Fibroblast of the conjunctiva (primary cell): ENCODE data around the gene POLR2B.
A peak's percentile ranks its signal among the peaks of the same experiment; 100 is the strongest.
"Not testable (repeated sequence)": the region's sequence is repeated elsewhere in the genome, so short reads cannot be mapped to it uniquely, and the experiment has no call there.

Experiments
- DNase-seq: peaks from one replicate; pipeline ENCODE4 v3.0.0-alpha.2; 2010; ENCODE audit warnings: low read depth

Gene POLR2B

GRCh38 chr4:56978750-56979303 lies at the start of gene POLR2B:
TSS of gene POLR2B (plus strand) at chr4:56978896. CDS start at chr4:56978986, 90 bp downstream.
- DNase-seq, result peak; percentile 92

GRCh38 chr4:56930638-56931037 lies 48.1 kb upstream of the POLR2B start:
- no peak for DNase-seq

- DNase-seq, result no peak
Observed at GRCh38 chr4:56931924-56932323, 46.8 kb upstream of the POLR2B start.

DNA sequence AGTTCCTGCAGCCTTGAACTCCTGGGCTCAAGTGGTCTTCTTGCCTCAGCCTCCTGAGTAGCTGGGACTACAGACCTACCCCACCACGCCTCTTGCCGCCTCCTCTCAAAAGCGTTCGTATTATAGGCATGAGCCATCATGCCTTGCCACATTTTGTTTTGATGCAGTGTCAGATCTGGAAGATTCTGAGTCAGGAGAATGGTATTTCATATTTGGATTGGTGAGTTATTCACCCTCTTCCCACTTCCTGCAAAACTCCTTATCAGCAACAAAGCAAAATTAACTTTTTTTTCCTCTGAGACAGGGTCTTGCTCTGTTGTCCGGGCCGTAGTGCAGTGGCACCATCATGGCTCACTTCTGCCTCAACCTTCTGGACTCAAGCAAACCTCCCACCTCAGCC lies 41.4 kb upstream of the POLR2B start:
- DNase-seq, result peak; percentile 21

- DNase-seq, result not testable (repeated sequence)
Observed at GRCh38 chr4:56939826-56940225, 38.9 kb upstream of the POLR2B start.

DNA sequence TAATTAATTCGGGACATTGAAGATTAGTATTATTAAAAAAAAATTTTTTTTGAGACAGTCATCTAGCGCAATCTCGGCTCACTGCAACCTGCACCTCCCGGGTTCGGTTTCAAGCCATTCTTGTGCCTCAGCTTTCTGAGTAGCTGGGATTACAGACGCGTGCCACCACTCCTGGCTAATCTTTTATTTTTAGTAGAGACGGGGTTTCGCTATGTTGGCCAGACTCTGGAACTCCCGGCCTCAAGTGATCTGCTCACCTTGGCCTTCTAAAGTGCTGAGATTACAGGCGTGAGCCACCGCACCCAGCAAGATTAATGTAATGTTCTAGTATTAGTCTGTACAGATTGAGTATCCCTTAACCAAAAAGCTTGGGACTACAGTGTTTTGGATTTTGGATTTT lies 38.3 kb upstream of the POLR2B start:
- DNase-seq, result no peak

DNA sequence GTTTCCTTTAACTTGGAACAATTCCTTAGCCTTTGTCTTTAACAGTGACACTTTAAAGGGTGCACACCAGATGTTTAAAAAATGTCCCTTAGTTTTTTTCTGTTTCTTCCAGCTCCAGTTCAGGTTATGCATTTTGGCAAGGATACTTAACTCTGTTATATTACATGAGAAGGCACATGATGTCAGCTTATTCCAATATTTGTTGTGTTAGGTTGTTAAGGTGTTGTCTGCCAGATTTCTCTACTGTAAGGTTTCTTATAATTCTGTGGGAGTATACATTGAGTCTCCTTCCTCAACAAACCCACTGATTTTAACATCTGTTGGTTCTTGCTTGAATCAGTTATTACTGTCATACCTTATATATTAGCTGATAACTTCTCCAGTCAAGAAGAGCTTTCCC lies 37.7 kb upstream of the POLR2B start:
- no peak for DNase-seq

- DNase-seq, result no peak
Observed at GRCh38 chr4:56941403-56941802, 37.3 kb upstream of the POLR2B start.

GRCh38 chr4:56953680-56954520 lies 24.8 kb upstream of the POLR2B start:
- DNase-seq, result no peak

DNA sequence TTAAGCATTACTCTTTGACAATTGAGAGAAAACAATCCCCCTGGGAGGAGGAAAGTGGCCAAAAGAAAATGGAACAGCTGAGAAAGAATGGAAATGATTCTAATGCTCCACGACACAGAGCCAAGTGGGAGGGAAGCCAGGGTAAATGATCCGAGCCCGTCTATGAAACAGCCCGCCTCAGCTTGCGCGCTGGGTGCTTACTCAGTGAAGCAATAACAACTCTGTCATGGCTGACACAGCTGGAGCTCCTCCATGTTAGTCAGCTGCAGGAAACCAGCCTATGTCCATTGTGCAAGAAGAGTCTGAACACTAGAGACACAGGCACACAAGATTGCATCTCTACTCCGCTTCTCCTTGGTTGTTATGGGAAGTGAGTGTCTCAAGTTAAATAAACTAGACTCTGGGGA lies 20.6 kb upstream of the POLR2B start:
- DNase-seq, result peak; percentile 97

GRCh38 chr4:56959100-56959499 lies 19.6 kb upstream of the POLR2B start:
- DNase-seq, result no peak

- no peak for DNase-seq
Observed at GRCh38 chr4:56961107-56961500, 17.6 kb upstream of the POLR2B start.

GRCh38 chr4:56971383-56971782 lies 7.3 kb upstream of the POLR2B start:
- DNase-seq, result no peak

- DNase-seq, result no peak
Observed at GRCh38 chr4:56972389-56972788, 6.3 kb upstream of the POLR2B start.

DNA sequence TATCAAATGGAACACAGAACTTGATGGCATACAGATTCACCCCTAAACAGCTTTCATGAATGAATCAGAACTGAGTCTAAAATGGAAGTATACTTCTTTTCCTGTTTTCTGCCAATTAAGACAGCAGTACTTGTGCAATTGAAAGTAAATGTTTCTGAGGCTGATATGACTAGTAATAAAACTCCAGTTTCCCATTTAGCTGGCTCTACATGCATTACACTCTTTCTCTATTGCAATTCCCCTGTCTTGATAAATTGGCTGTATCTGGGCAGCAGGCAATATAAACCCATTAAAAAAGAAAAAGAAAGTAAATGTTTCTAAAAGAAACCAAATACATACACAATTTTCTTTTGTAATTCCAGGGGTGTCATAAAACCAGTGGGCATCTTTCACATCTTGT lies 5.9 kb upstream of the POLR2B start:
- no peak for DNase-seq

DNA sequence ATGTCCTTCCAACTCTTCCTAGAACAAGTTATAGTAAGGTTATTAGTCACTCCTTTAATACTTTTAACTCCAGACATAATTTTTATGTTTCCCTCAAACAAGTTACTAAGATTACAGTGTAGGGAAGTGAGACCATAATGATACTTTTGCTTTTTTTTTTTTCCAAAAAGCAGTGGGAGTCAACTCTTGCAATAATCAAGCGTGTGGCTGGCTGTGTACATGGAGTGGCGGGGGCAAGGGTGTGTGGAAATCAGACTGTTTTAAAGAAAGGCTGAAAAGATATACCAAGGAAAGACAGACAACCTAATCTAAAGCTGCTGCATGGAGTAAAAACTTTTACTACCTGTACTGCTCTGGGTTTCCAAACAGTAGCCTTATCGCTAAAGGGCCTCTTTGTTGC lies 5.4 kb upstream of the POLR2B start:
- no peak for DNase-seq

DNA sequence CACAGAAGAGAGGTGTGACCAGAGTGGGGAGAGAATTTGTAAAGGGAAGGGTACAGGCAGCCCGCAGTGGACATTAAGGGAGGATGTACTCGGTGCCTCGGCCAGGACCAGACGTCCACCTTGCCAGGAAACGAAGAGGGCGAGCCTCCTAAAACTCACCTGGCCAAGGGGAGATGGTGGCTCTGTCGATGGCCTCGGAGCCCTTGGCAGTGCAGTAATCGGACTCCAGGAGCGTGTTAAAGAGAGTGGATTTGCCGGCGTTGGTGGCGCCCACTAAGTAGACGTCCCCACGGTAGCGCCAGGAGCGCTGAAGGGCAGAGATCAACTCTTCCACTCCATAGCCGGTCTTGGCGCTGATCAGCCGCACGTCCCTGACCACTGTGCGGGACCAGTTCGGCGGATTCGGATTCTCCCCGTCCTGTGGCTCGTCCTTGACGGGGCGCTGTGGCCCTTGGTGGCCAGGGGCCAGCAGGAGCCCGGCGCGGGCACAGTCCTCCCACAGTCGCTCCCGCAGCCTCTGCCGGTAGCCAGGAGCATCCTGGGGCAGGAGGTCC lies 2.3 kb upstream of the POLR2B start:
- DNase-seq, result no peak

- DNase-seq, result no peak
Observed at GRCh38 chr4:56976837-56977320, 1.8 kb upstream of the POLR2B start.

GRCh38 chr4:56977321-56978012 lies 1.2 kb upstream of the POLR2B start, which contains the start of gene NOA1:
TSS of gene NOA1 (minus strand) at chr4:56977606. CDS start at chr4:56977585, 21 bp downstream.
- peak; percentile 99 for DNase-seq

GRCh38 chr4:56979421-56980072 lies 851 bp downstream of the POLR2B start:
- no peak for DNase-seq

DNA sequence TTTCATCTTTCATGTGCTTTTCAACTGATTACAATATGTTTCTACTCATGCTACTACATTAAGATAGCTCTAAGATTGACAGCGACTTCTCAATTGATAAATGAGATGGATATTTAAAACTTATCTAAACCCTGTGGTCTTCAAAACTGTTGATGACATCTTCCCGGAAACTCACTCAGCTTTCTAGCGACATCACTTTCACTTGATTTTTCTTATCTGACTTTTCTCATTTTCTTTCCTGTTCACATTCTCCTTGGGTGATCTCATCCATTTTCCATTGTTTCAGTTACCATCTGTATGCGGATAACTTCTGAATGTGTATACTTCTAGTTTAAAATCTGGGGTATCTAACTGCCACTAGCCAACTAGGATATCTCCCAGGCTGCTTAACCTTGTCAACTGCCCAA lies 3.1 kb downstream of the POLR2B start:
- no peak for DNase-seq

DNA sequence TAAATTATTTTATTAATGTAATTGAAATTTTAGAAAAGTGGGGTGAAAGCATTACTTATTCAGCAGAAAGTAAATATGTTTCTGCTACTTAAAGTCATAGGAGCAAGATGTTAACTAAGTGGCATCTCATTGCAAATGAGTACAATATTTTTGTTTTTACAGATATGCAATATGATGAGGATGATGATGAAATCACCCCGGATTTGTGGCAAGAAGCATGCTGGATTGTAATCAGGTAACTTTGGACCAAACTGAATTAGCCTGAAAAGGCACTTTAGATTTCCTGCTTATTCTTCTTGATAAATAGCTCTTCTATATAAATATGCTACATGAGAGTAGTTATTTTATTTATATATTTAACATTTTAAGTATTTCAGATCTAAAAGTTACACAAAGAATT lies 7.5 kb downstream of the POLR2B start:
- DNase-seq, result peak; percentile 6
